Endothelial cell of umbilical vein (primary cell): Measurements from ENCODE around the gene AOX1. TPM values are rescaled to one million over a fixed set of nuclear protein-coding genes. Genes with fewer than 3 reads are reported as not detected.

Experiments used
- BruUV-seq: library from RNA; stranded (reverse); fragments of 400-500 nt; replicated peaks from 2 replicates; lab custom pipeline; 2021; lab: Mats Ljungman, UMichigan
- CTCF ChIA-PET: fragments of 300-600, 350-600 bp; sonication (Branson Sonifier 250); formaldehyde crosslinking; loops from one replicate; lab custom pipeline; 2021; ENCODE audit warnings: antibody characterized with exemption, inconsistent platforms; lab: Charles Lee
- POLR2A ChIA-PET: fragments of 300-600, 350-600 bp; sonication (Branson Sonifier 250); formaldehyde crosslinking; loops from one replicate; lab custom pipeline; 2021; ENCODE audit warnings: antibody characterized with exemption, inconsistent platforms; lab: Charles Lee
- DNase-seq: peaks from one replicate; pipeline ENCODE4 v3.0.0-alpha.2; 2011; ENCODE audit warnings: low read depth, low spot score
- FAIRE-seq: peaks from 2 replicates; lab custom pipeline; 2011; peaks lifted over from hg19 to GRCh38; lab: Jason Lieb, UNC
- H2AFZ ChIP-seq: 2 replicates; pipeline ENCODE4 v1.6.0; 2012; ENCODE audit warnings: low read depth, low read length, control low read depth, inconsistent platforms
- H3K27ac ChIP-seq: 2 replicates; pipeline ENCODE4 v1.5.1; 2011; ENCODE audit warnings: low read depth, mild to moderate bottlenecking, control low read depth, low read length, moderate library complexity; ENCODE audit not compliant: insufficient read depth
- H3K27me3 ChIP-seq, 2 experiments: 2 replicates each; pipeline versions ENCODE4 v1.6.0 to v1.6.1; 2011; ENCODE audit warnings: low read length in 2 of 2, mixed read lengths in 1 of 2; ENCODE audit not compliant: control insufficient read depth in 2 of 2, insufficient read depth in 2 of 2
- H3K36me3 ChIP-seq, 2 experiments: 2 replicates in 1 of 2; 3 replicates in 1 of 2; pipeline ENCODE4 v1.5.1; 2011; ENCODE audit warnings: low read length in 2 of 2, mild to moderate bottlenecking in 1 of 2, moderate library complexity in 1 of 2; ENCODE audit not compliant: control insufficient read depth in 2 of 2, insufficient read depth in 2 of 2; ENCODE audit errors: extremely low read depth in 1 of 2
- H3K4me1 ChIP-seq: 3 replicates; pipeline ENCODE4 v1.5.1; 2011; ENCODE audit warnings: mild to moderate bottlenecking, low read length; ENCODE audit not compliant: control insufficient read depth, insufficient read depth; ENCODE audit errors: extremely low read depth
- H3K4me2 ChIP-seq: 2 replicates; pipeline ENCODE4 v1.6.1; 2011; ENCODE audit warnings: low read length, control low read depth, mixed read lengths; ENCODE audit not compliant: insufficient read depth
- H3K4me3 ChIP-seq, 3 experiments: fragments of 200-600 bp in 1 of 3; sonication (generic), shearing (Covaris generic) in 1 of 3; replicated peaks in 1 of 3; 2 replicates each; pipeline ENCODE4 v1.5.1; 2011 to 2016; ENCODE audit warnings: control low read depth in 3 of 3, low read length in 3 of 3, mild to moderate bottlenecking in 2 of 3, inconsistent platforms in 1 of 3, low read depth in 1 of 3, moderate library complexity in 1 of 3; ENCODE audit not compliant: insufficient read depth in 1 of 3
- H3K79me2 ChIP-seq: 2 replicates; pipeline ENCODE4 v1.6.0; 2012; ENCODE audit warnings: low read length, inconsistent platforms; ENCODE audit not compliant: control insufficient read depth, insufficient read depth
- H3K9ac ChIP-seq: replicated peaks from 2 replicates; pipeline ENCODE3; 2011; ENCODE audit warnings: low read length, control low read depth; ENCODE audit not compliant: insufficient read depth; ENCODE audit errors: extremely low read depth
- H3K9me1 ChIP-seq: replicated peaks from 3 replicates; pipeline ENCODE4 v1.6.0; 2011; ENCODE audit warnings: mild to moderate bottlenecking, low read length; ENCODE audit not compliant: control insufficient read depth, insufficient read depth; ENCODE audit errors: extremely low read depth
- H3K9me3 ChIP-seq: replicated peaks from 2 replicates; pipeline ENCODE4 v1.5.1; 2012; ENCODE audit warnings: low read length, inconsistent platforms; ENCODE audit not compliant: control insufficient read depth, insufficient read depth
- H4K20me1 ChIP-seq: replicated peaks from 2 replicates; pipeline ENCODE3; 2011; ENCODE audit warnings: mild to moderate bottlenecking, low read length; ENCODE audit not compliant: control insufficient read depth, insufficient read depth; ENCODE audit errors: extremely low read depth
- CTCF ChIP-seq, 2 donors: IDR thresholded peaks; 1 replicate in 1 of 2; 2 replicates in 1 of 2; pipeline ENCODE4 v1.5.1; 2011; ENCODE audit warnings: low read length in 2 of 2, mild to moderate bottlenecking in 2 of 2, moderate library complexity in 2 of 2, control low read depth in 1 of 2, inconsistent platforms in 1 of 2, low read depth in 1 of 2; ENCODE audit not compliant: insufficient read depth in 1 of 2; ENCODE audit errors: extremely low read depth in 1 of 2
- EZH2 ChIP-seq: IDR thresholded peaks from 2 replicates; pipeline ENCODE4 v1.6.1; 2012; ENCODE audit warnings: borderline replicate concordance, low read depth, mild to moderate bottlenecking, moderate library complexity, low read length, inconsistent platforms; ENCODE audit not compliant: severe bottlenecking
- FOS ChIP-seq: IDR thresholded peaks from 2 replicates; pipeline ENCODE4 v1.6.1; 2011; ENCODE audit warnings: mild to moderate bottlenecking, low read length, moderate library complexity, borderline replicate concordance; ENCODE audit not compliant: insufficient read depth
- GATA2 ChIP-seq: IDR thresholded peaks from 2 replicates; pipeline ENCODE4 v1.7.0; 2011; ENCODE audit warnings: low read depth, mild to moderate bottlenecking, moderate library complexity, mixed read lengths, low read length; ENCODE audit not compliant: insufficient read length, insufficient read depth
- JUN ChIP-seq: IDR thresholded peaks from 2 replicates; pipeline ENCODE4 v1.6.1; 2011; ENCODE audit warnings: borderline replicate concordance, low read depth; ENCODE audit not compliant: insufficient read length, insufficient read depth
- MAX ChIP-seq: IDR thresholded peaks from 2 replicates; pipeline ENCODE4 v1.6.1; 2011; ENCODE audit not compliant: insufficient read depth, insufficient read length
- POLR2A ChIP-seq: IDR thresholded peaks from 2 replicates; pipeline ENCODE4 v1.6.1; 2012; ENCODE audit warnings: low read depth, mild to moderate bottlenecking, control low read depth, low read length
- POLR2AphosphoS5 ChIP-seq: IDR thresholded peaks from 2 replicates; pipeline ENCODE4 v1.6.1; 2012; ENCODE audit warnings: low read depth, mild to moderate bottlenecking, control low read depth, low read length, moderate library complexity; ENCODE audit not compliant: insufficient read depth
- dilution Hi-C: fragments of 300-500 bp; cut with MboI; formaldehyde crosslinking; loops from one replicate; pipeline ENCODE4 v1.15.0; 2019; ENCODE audit warnings: low sequenced_read_pairs; ENCODE audit not compliant: extremely low pct_ligation_motif_present
- intact Hi-C: fragments of 100-400 bp; cut with micrococcal nuclease; formaldehyde crosslinking; loops from one replicate; pipeline ENCODE4 v1.10.0; 2022
- polyA plus RNA-seq, 4 experiments: library from polyadenylated mRNA; depleted of rRNA in 3 of 4; stranded (reverse) in 3 of 4; unstranded in 1 of 4; fragments of >200 nt; gene quantifications; 2 replicates each; pipeline versions ENCODE4 v1.2.1 to v1.2.3, GENCODE V29; 2011 to 2012; ENCODE audit warnings: missing spikeins in 1 of 4
- total RNA-seq: library from RNA; stranded (reverse); gene quantifications from 2 replicates; pipeline ENCODE4 v1.2.3, GENCODE V29; 2021

Gene AOX1
- total and polyA plus RNA-seq, 2 donors (not counting 3 experiments of a cell fraction or from before 2014, with no cell fraction given): 0.03 to 0.46 TPM

- Histone ChIP-seq H3K27ac (no peak overlapping the region), H3K9ac (no peak overlapping the region), H3K9me3 (no peaks in the 10 kb centered on the region), H2AFZ (no peak overlapping the region), H3K4me3 (no peak overlapping the region), H3K4me2 (no peak overlapping the region), H3K4me1 (peaks cover 11% of the 10 kb centered on the region), H4K20me1 (no peaks in the 10 kb centered on the region), H3K79me2 (no peaks in the 10 kb centered on the region), H3K36me3 (no peaks in the 10 kb centered on the region), H3K9me1 (no peaks in the 10 kb centered on the region), H3K27me3 (peaks cover 0 to 2% of the 10 kb centered on the region in 2 experiments)
- no peak for FAIRE-seq
- BruUV-seq: no TSS peak
- dilution Hi-C loops (no loop called here), intact Hi-C loops (no loop called here)
- TF ChIP-seq POLR2A (no peak), MAX (no peak), FOS (no peak), EZH2 (no peak), GATA2 (no peak), POLR2AphosphoS5 (no peak), CTCF (IDR thresholded peaks at IDR 0.05; ENCODE audit: extremely low read depth in 1 of 2, insufficient read depth in 1 of 2, low read depth in 1 of 2, low read length in 2 of 2) (no peak), JUN (no peak)
- ChIA-PET POLR2A (no interaction called here), CTCF (no interaction called here)
- no peak for DNase-seq
Observed at GRCh38 chr2:200590090-200590489, 4.3 kb downstream of the AOX1 start.
